Thyroid gland (tissue), 4 donors: Measurements from ENCODE around the gene ULK3. TPM values are rescaled to one million over a fixed set of nuclear protein-coding genes. Genes with fewer than 3 reads are reported as not detected.

ENCODE experiments used
- DNase-seq, 2 donors: peaks; one replicate each; pipeline ENCODE4 v3.0.0-alpha.2; 2019
- H3K27ac ChIP-seq, 3 donors: fragments of 200-600 bp; sonication (generic); 1 replicate in 2 of 3; 2 replicates in 1 of 3; pipeline ENCODE4 v1.5.1; 2016 to 2019; ENCODE audit warnings: mild to moderate bottlenecking in 1 of 3, moderate library complexity in 1 of 3
- H3K27me3 ChIP-seq: fragments of 200-600 bp; sonication (generic); one replicate; pipeline ENCODE4 v1.5.1; 2019
- H3K36me3 ChIP-seq, 2 donors: fragments of 200-600 bp; sonication (generic); one replicate each; pipeline ENCODE4 v1.5.1; 2016 to 2019
- H3K4me1 ChIP-seq, 2 donors: fragments of 200-600 bp; sonication (generic); one replicate each; pipeline ENCODE4 v1.5.1; 2017 to 2019
- H3K4me3 ChIP-seq, 3 donors: fragments of 200-600 bp; sonication (generic); replicated peaks in 1 of 3; 1 replicate in 2 of 3; 2 replicates in 1 of 3; pipeline ENCODE4 v1.5.1; 2016; ENCODE audit warnings: mild to moderate bottlenecking in 1 of 3
- H3K9me3 ChIP-seq: fragments of 200-600 bp; sonication (generic); one replicate; pipeline ENCODE4 v1.5.1; 2017
- CTCF ChIP-seq, 6 experiments: fragments of 200-600 bp in 3 of 6; fragments of 450-650 bp in 3 of 6; sonication (generic) in 3 of 6; IDR thresholded peaks; one replicate each; pipeline ENCODE4 v1.5.1; 2016 to 2019; ENCODE audit warnings: antibody characterized with exemption in 6 of 6, mild to moderate bottlenecking in 2 of 6, inconsistent platforms in 1 of 6, moderate library complexity in 1 of 6
- POLR2A ChIP-seq, 2 donors: fragments of 450-650 bp; IDR thresholded peaks; one replicate each; pipeline ENCODE4 v1.6.1; 2017; ENCODE audit warnings: antibody characterized with exemption in 2 of 2, mild to moderate bottlenecking in 2 of 2, moderate library complexity in 1 of 2
- WGBS, 2 donors: methylation state at CpG; one replicate each; pipeline ENCODE4 v1.1.5; 2017; 5-methylcytosine and 5-hydroxymethylcytosine counted together
- intact Hi-C: fragments of 100-400 bp; cut with DNase I; formaldehyde crosslinking; loops from one replicate; pipeline ENCODE4 v1.15.1; 2023
- total RNA-seq, 4 donors: library from RNA; depleted of rRNA; stranded (reverse); fragments of >200 nt; gene quantifications; one replicate each; pipeline ENCODE4 v1.2.3, GENCODE V29; 2016

Gene ULK3
- total RNA-seq, 4 donors from 2014 or later = 40.9 to 91.1 (median 74.7) TPM

- TF ChIP-seq CTCF (IDR thresholded peaks at IDR 0.05) = no peak
- TF ChIP-seq POLR2A (IDR thresholded peaks at IDR 0.05) = no peak
Observed at GRCh38 chr15:74884428-74885223, 41.7 kb upstream of the ULK3 start.

GRCh38 chr15:74882528-74882927 lies 39.6 kb upstream of the ULK3 start:
- DNase-seq = no peak
- peaks cover 0 to 6% of the 10 kb centered on the region in 2 donors for H3K4me1 ChIP-seq
- no peaks in the 10 kb centered on the region for H3K9me3 ChIP-seq
- no peaks in the 10 kb centered on the region for H3K27me3 ChIP-seq
- no peak overlapping the region for H3K27ac ChIP-seq
- intact Hi-C loops = no loop called here
- TF ChIP-seq CTCF (IDR thresholded peaks at IDR 0.05) (no peak), POLR2A (IDR thresholded peaks at IDR 0.05) (no peak)
- no peak overlapping the region for H3K4me3 ChIP-seq
- H3K36me3 ChIP-seq = no peaks in the 10 kb centered on the region
- 91 to 95% methylated on average over 5 to 6 of the region's 6 CpGs for WGBS, 2 donors

More at GRCh38 chr15:74884428-74885223, 41.7 kb upstream of the ULK3 start:
- Histone ChIP-seq H3K27ac (no peak overlapping the region), H3K27me3 (no peaks in the 10 kb centered on the region), H3K4me3 (no peak overlapping the region), H3K9me3 (no peaks in the 10 kb centered on the region), H3K36me3 (no peaks in the 10 kb centered on the region), H3K4me1 (peaks cover 4 to 19% of the 10 kb centered on the region in 2 donors)
- no peak for DNase-seq
- WGBS, 2 donors = 82 to 85% methylated on average over 4 of the region's 4 CpGs
- intact Hi-C loops = no loop called here

- Histone ChIP-seq H3K4me3 (no peak overlapping the region), H3K36me3 (no peaks in the 10 kb centered on the region), H3K27me3 (no peaks in the 10 kb centered on the region), H3K4me1 (peaks cover 0 to 6% of the 10 kb centered on the region in 2 donors), H3K27ac (no peak overlapping the region), H3K9me3 (no peaks in the 10 kb centered on the region)
- intact Hi-C loops = no loop called here
- DNase-seq = no peak
- TF ChIP-seq POLR2A (IDR thresholded peaks at IDR 0.05) (no peak), CTCF (IDR thresholded peaks at IDR 0.05) (no peak)
- WGBS, 2 donors = 84% methylated on average over 4 of the region's 4 CpGs
Observed at GRCh38 chr15:74878273-74878672, 35.3 kb upstream of the ULK3 start.

- 35 to 37% methylated on average over 13 to 16 of the region's 16 CpGs for WGBS, 2 donors
Observed at GRCh38 chr15:74873756-74874424, 30.9 kb upstream of the ULK3 start.

More at GRCh38 chr15:74873756-74874424, 30.9 kb upstream of the ULK3 start:
- Histone ChIP-seq H3K27ac (peak overlapping the region; percentile 82 to 90 (median 88)), H3K4me1 (peaks cover 33 to 42% of the 10 kb centered on the region in 2 donors), H3K9me3 (no peaks in the 10 kb centered on the region), H3K36me3 (no peaks in the 10 kb centered on the region), H3K27me3 (no peaks in the 10 kb centered on the region), H3K4me3 (peak overlapping the region in 2 of 3 donors; percentile 45 to 97)
- intact Hi-C loops = no loop called here
- DNase-seq = peak; percentile 25 to 31
- TF ChIP-seq CTCF (IDR thresholded peaks at IDR 0.05) (no peak), POLR2A (IDR thresholded peaks at IDR 0.05) (no peak)
